C4-2B (cell line): ENCODE data around the gene MED15.

Source experiments
- ZFX ChIP-seq: fragments of 450-650 bp; IDR thresholded peaks from 2 replicates; pipeline ENCODE4 v1.6.1; 2017
- TF ChIP-seq, protein P1 (sequence below): fragments of 450-650 bp; conservative IDR thresholded peaks from 2 replicates; pipeline ENCODE4 v1.5.1; 2017; ENCODE audit warnings: mild to moderate bottlenecking

DNA sequence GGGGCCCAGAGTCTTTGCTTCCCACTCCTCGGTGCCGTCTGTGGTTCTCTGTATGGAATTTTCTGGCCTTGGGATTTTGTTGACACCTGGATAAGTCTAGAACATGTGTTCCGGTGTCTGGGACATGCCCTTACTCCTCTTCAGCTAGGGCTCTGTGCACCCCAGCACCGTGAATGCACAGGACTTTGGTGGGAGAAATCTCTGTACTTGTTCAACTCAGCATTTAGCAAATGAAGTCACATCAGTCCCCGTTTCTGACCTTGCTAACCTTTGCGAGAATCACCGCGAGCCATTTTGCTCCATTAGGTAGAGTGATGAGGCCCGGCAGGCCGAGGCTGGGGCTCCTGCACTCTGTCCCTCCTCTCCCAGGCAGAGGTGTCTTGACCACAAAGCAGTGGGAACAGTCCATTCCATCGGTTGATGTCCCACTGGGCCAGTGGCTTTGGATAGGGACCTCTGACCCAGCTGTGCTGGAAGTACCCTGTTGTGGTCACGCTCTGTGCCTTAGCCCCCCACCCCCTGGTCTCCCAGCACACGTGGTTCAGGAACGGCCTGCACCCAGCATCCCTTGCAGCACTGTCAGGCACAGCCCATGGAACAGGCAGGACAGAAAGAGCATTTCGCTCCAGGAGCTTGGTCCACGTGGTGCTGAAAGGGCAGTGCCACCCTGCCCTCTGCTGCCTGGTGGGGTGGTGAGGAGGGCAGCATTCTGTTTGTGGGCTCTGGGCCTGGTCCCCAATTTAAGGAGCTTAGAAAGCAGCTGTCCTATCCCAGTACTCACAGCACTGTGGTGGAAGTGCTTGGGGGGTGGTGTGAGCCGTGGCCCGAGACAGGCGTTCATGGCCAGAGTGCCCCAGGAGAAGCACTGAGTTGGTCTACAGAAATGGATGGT, 73.4 kb downstream of the MED15 start:
- TF ChIP-seq, protein P1, sequence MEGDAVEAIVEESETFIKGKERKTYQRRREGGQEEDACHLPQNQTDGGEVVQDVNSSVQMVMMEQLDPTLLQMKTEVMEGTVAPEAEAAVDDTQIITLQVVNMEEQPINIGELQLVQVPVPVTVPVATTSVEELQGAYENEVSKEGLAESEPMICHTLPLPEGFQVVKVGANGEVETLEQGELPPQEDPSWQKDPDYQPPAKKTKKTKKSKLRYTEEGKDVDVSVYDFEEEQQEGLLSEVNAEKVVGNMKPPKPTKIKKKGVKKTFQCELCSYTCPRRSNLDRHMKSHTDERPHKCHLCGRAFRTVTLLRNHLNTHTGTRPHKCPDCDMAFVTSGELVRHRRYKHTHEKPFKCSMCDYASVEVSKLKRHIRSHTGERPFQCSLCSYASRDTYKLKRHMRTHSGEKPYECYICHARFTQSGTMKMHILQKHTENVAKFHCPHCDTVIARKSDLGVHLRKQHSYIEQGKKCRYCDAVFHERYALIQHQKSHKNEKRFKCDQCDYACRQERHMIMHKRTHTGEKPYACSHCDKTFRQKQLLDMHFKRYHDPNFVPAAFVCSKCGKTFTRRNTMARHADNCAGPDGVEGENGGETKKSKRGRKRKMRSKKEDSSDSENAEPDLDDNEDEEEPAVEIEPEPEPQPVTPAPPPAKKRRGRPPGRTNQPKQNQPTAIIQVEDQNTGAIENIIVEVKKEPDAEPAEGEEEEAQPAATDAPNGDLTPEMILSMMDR, result no peak
- TF ChIP-seq ZFX, result no peak
